ENCODE measurements around the gene NHSL2.

GRCh38 chrX:71999535-71999934 lies 88.9 kb downstream of the NHSL2 start:
- TF ChIP-seq CTCF (IDR thresholded peaks at IDR 0.05; ENCODE audit: low read depth, low read length): no peak
- TF ChIP-seq EZH2phosphoT487 (IDR thresholded peaks at IDR 0.05; ENCODE audit: low read depth): no peak
